ENCODE results near the gene JPH3.

The JPH3 gene

GRCh38 chr16:87602001-87602775 lies at the start of gene JPH3:
JPH3 (plus strand) TSS chr16:87602508; CDS start chr16:87603147, 639 bp downstream.
- peak within 1 kb of the TSS; percentile 92 for H3K4me3 ChIP-seq (ENCODE audit: low read depth, low read length)
- peaks cover 8% of the 10 kb centered on the region for H3K27me3 ChIP-seq (ENCODE audit: control insufficient read depth, insufficient read depth, low read length)
- H3K36me3 ChIP-seq (ENCODE audit: control insufficient read depth, insufficient read depth, low read length): peaks cover 2% of the 10 kb centered on the region
- peak within 1 kb of the TSS; percentile 81 for H3K9ac ChIP-seq (ENCODE audit: low read depth, low read length)
- no peaks in the 10 kb centered on the region for H3K9me3 ChIP-seq (ENCODE audit: control insufficient read depth, insufficient read depth, low read length)
- H3K4me1 ChIP-seq (ENCODE audit: control insufficient read depth, insufficient read depth, low read length): peaks cover 8% of the 10 kb centered on the region

GRCh38 chr16:87552772-87553573 lies 49.3 kb upstream of the JPH3 start:
- Histone ChIP-seq H3K36me3 (ENCODE audit: control insufficient read depth, insufficient read depth, low read length) (no peaks in the 10 kb centered on the region), H3K9me3 (ENCODE audit: control insufficient read depth, insufficient read depth, low read length) (no peaks in the 10 kb centered on the region), H3K4me3 (ENCODE audit: low read depth, low read length) (no peak overlapping the region), H3K4me1 (ENCODE audit: control insufficient read depth, insufficient read depth, low read length) (no peaks in the 10 kb centered on the region), H3K27me3 (ENCODE audit: control insufficient read depth, insufficient read depth, low read length) (no peaks in the 10 kb centered on the region), H3K9ac (ENCODE audit: low read depth, low read length) (no peak overlapping the region)

- Histone ChIP-seq H3K36me3 (ENCODE audit: control insufficient read depth, insufficient read depth, low read length) (no peaks in the 10 kb centered on the region), H3K4me3 (ENCODE audit: low read depth, low read length) (no peak overlapping the region), H3K27me3 (ENCODE audit: control insufficient read depth, insufficient read depth, low read length) (no peaks in the 10 kb centered on the region), H3K4me1 (ENCODE audit: control insufficient read depth, insufficient read depth, low read length) (no peaks in the 10 kb centered on the region), H3K9me3 (ENCODE audit: control insufficient read depth, insufficient read depth, low read length) (no peaks in the 10 kb centered on the region), H3K9ac (ENCODE audit: low read depth, low read length) (no peak overlapping the region)
Observed at GRCh38 chr16:87554754-87555427, 47.4 kb upstream of the JPH3 start.

GRCh38 chr16:87555647-87556046 lies 46.7 kb upstream of the JPH3 start:
- no peaks in the 10 kb centered on the region for H3K9me3 ChIP-seq (ENCODE audit: control insufficient read depth, insufficient read depth, low read length)
- H3K27me3 ChIP-seq (ENCODE audit: control insufficient read depth, insufficient read depth, low read length): no peaks in the 10 kb centered on the region
- H3K36me3 ChIP-seq (ENCODE audit: control insufficient read depth, insufficient read depth, low read length): no peaks in the 10 kb centered on the region
- no peaks in the 10 kb centered on the region for H3K4me1 ChIP-seq (ENCODE audit: control insufficient read depth, insufficient read depth, low read length)
- no peak overlapping the region for H3K9ac ChIP-seq (ENCODE audit: low read depth, low read length)
- no peak overlapping the region for H3K4me3 ChIP-seq (ENCODE audit: low read depth, low read length)

- no peaks in the 10 kb centered on the region for H3K27me3 ChIP-seq (ENCODE audit: control insufficient read depth, insufficient read depth, low read length)
- H3K9ac ChIP-seq (ENCODE audit: low read depth, low read length): no peak overlapping the region
- H3K4me3 ChIP-seq (ENCODE audit: low read depth, low read length): no peak overlapping the region
- H3K36me3 ChIP-seq (ENCODE audit: control insufficient read depth, insufficient read depth, low read length): no peaks in the 10 kb centered on the region
- no peaks in the 10 kb centered on the region for H3K9me3 ChIP-seq (ENCODE audit: control insufficient read depth, insufficient read depth, low read length)
- no peaks in the 10 kb centered on the region for H3K4me1 ChIP-seq (ENCODE audit: control insufficient read depth, insufficient read depth, low read length)
Observed at GRCh38 chr16:87556941-87557459, 45.3 kb upstream of the JPH3 start.

- Histone ChIP-seq H3K9ac (ENCODE audit: low read depth, low read length) (no peak overlapping the region), H3K27me3 (ENCODE audit: control insufficient read depth, insufficient read depth, low read length) (no peaks in the 10 kb centered on the region), H3K9me3 (ENCODE audit: control insufficient read depth, insufficient read depth, low read length) (no peaks in the 10 kb centered on the region), H3K4me1 (ENCODE audit: control insufficient read depth, insufficient read depth, low read length) (no peaks in the 10 kb centered on the region), H3K36me3 (ENCODE audit: control insufficient read depth, insufficient read depth, low read length) (no peaks in the 10 kb centered on the region), H3K4me3 (ENCODE audit: low read depth, low read length) (no peak overlapping the region)
Observed at GRCh38 chr16:87558682-87559081, 43.6 kb upstream of the JPH3 start.

GRCh38 chr16:87559945-87560344 lies 42.4 kb upstream of the JPH3 start:
- H3K36me3 ChIP-seq (ENCODE audit: control insufficient read depth, insufficient read depth, low read length): no peaks in the 10 kb centered on the region
- no peaks in the 10 kb centered on the region for H3K9me3 ChIP-seq (ENCODE audit: control insufficient read depth, insufficient read depth, low read length)
- no peak overlapping the region for H3K9ac ChIP-seq (ENCODE audit: low read depth, low read length)
- no peaks in the 10 kb centered on the region for H3K27me3 ChIP-seq (ENCODE audit: control insufficient read depth, insufficient read depth, low read length)
- no peaks in the 10 kb centered on the region for H3K4me1 ChIP-seq (ENCODE audit: control insufficient read depth, insufficient read depth, low read length)
- no peak overlapping the region for H3K4me3 ChIP-seq (ENCODE audit: low read depth, low read length)

GRCh38 chr16:87560428-87561199 lies 41.7 kb upstream of the JPH3 start:
- no peaks in the 10 kb centered on the region for H3K27me3 ChIP-seq (ENCODE audit: control insufficient read depth, insufficient read depth, low read length)
- H3K4me3 ChIP-seq (ENCODE audit: low read depth, low read length): no peak overlapping the region
- H3K4me1 ChIP-seq (ENCODE audit: control insufficient read depth, insufficient read depth, low read length): no peaks in the 10 kb centered on the region
- H3K36me3 ChIP-seq (ENCODE audit: control insufficient read depth, insufficient read depth, low read length): no peaks in the 10 kb centered on the region
- no peak overlapping the region for H3K9ac ChIP-seq (ENCODE audit: low read depth, low read length)
- H3K9me3 ChIP-seq (ENCODE audit: control insufficient read depth, insufficient read depth, low read length): no peaks in the 10 kb centered on the region

- H3K36me3 ChIP-seq (ENCODE audit: control insufficient read depth, insufficient read depth, low read length): no peaks in the 10 kb centered on the region
- H3K9ac ChIP-seq (ENCODE audit: low read depth, low read length): no peak overlapping the region
- no peaks in the 10 kb centered on the region for H3K4me1 ChIP-seq (ENCODE audit: control insufficient read depth, insufficient read depth, low read length)
- no peaks in the 10 kb centered on the region for H3K27me3 ChIP-seq (ENCODE audit: control insufficient read depth, insufficient read depth, low read length)
- H3K4me3 ChIP-seq (ENCODE audit: low read depth, low read length): no peak overlapping the region
- no peaks in the 10 kb centered on the region for H3K9me3 ChIP-seq (ENCODE audit: control insufficient read depth, insufficient read depth, low read length)
Observed at GRCh38 chr16:87561200-87562105, 40.9 kb upstream of the JPH3 start.

GRCh38 chr16:87562201-87562600 lies 40.1 kb upstream of the JPH3 start:
- no peak overlapping the region for H3K9ac ChIP-seq (ENCODE audit: low read depth, low read length)
- no peaks in the 10 kb centered on the region for H3K36me3 ChIP-seq (ENCODE audit: control insufficient read depth, insufficient read depth, low read length)
- no peaks in the 10 kb centered on the region for H3K4me1 ChIP-seq (ENCODE audit: control insufficient read depth, insufficient read depth, low read length)
- no peaks in the 10 kb centered on the region for H3K9me3 ChIP-seq (ENCODE audit: control insufficient read depth, insufficient read depth, low read length)
- no peaks in the 10 kb centered on the region for H3K27me3 ChIP-seq (ENCODE audit: control insufficient read depth, insufficient read depth, low read length)
- no peak overlapping the region for H3K4me3 ChIP-seq (ENCODE audit: low read depth, low read length)

All from iPS-15b (cell line).